Subcutaneous adipose tissue (tissue), 4 donors: Measurements from ENCODE around the gene DBNDD1. TPM values are rescaled to one million over a fixed set of nuclear protein-coding genes. Genes with fewer than 3 reads are reported as not detected.

Experiments
- total RNA-seq, 4 donors: library from RNA; depleted of rRNA; stranded (reverse); fragments of >200 nt; gene quantifications; one replicate each; pipeline ENCODE4 v1.1.0, GENCODE V29; 2016
- TF ChIP-seq, protein P1 (sequence below): fragments of 450-650 bp; IDR thresholded peaks from one replicate; pipeline ENCODE4 v1.5.1; 2016; ENCODE audit warnings: low read depth, mild to moderate bottlenecking, control low read depth, antibody characterized with exemption, moderate library complexity

Gene DBNDD1
- total RNA-seq, 4 donors from 2014 or later: 1.3 to 1.4 TPM; not detected in 2

DNA sequence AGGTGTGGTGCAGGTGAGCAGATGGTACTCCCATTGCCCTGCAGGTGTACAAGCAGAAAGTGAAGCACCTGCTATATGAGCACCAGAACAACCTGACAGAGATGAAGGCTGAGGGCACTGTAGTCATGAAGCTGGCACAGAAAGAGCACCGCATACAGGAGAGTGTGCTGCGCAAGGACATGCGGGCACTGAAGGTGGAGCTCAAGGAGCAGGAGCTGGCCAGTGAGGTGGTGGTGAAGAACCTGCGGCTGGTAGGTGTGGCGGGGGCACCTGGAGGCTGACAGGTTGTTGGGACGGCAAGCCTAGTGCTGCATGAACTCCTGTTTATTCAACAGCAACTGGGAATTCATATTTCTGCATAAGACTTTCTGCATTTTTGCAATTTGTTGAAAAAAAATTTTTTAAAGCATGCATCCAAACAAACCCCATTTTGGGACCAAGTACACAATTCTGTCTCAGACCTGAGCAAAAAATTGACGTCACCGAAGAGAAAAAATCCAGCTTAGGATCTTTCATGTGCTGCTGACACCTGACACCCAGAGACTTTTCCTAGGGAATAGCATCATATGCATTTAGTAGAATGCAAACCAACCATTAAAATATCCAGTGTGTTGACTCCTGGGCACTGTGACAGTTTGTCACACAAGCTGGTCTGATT is 13.5 kb upstream of the DBNDD1 start:
- TF ChIP-seq, protein P1, sequence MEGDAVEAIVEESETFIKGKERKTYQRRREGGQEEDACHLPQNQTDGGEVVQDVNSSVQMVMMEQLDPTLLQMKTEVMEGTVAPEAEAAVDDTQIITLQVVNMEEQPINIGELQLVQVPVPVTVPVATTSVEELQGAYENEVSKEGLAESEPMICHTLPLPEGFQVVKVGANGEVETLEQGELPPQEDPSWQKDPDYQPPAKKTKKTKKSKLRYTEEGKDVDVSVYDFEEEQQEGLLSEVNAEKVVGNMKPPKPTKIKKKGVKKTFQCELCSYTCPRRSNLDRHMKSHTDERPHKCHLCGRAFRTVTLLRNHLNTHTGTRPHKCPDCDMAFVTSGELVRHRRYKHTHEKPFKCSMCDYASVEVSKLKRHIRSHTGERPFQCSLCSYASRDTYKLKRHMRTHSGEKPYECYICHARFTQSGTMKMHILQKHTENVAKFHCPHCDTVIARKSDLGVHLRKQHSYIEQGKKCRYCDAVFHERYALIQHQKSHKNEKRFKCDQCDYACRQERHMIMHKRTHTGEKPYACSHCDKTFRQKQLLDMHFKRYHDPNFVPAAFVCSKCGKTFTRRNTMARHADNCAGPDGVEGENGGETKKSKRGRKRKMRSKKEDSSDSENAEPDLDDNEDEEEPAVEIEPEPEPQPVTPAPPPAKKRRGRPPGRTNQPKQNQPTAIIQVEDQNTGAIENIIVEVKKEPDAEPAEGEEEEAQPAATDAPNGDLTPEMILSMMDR: no peak

DNA sequence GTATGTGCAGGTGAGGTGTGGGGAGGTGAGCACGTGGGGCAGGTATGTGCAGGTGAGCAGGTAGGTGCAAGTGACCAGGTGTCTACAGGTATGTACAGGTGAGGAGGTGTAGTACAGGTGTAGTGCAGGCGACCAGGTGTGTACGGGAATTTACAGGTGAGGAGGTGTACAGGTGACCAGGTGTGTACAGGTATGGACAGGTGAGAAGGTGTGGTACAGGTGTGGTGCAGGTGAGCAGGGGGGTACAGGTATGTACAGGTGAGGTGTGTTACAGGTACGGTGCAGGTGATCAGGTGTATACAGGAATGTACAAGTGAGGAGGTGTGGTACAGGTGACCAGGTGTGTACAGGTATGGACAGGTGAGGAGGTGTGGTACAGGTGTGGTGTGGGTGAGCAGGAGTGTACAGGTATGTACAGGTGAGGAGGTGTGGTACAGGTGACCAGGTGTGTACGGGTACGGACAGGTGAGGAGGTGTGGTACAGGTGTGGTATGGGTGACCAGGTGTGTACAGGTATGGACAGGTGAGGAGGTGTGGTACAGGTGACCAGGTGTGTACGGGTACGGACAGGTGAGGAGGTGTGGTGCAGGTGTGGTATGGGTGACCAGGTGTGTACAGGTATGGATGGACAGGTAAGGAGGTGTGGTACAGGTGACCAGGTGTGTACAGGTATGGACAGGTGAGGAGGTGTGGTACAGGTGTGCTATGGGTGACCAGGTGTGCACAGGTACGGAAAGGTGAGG is 12.8 kb upstream of the DBNDD1 start:
- TF ChIP-seq, protein P1: no peak

DNA sequence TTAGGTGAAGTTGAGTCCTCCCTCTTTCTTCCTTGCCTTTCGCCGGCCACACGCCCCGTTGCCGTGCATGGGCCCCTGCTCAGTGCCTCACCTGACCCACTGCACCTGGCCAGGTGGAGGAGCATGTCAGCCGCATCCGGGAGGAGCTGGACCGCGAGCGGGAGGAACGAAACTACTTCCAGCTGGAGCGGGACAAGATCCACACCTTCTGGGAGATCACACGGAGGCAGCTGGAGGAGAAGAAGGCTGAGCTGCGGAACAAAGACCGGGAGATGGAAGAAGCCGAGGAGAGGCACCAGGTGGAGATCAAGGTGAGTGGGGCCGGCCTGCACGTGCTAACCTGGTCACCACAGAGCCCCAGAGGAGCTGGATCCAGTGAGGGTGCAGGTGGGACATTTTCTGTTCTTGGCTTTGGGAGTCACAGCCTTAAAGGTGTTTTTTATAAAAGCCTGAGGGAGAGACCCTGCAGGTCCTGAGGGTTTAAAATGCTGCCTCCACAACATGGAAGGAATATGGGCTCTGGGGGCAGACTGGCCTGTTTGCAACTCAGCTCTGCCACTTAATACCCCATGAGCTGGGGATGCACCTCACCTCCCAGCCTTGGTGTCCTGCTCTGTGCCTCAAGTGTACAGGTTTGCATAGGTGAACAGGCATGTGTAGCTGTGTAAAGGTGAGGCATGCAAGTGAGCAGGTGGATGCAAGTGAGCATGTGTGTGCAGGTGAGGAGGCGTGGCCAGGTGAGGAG is 12.1 kb upstream of the DBNDD1 start:
- TF ChIP-seq, protein P1: no peak

DNA sequence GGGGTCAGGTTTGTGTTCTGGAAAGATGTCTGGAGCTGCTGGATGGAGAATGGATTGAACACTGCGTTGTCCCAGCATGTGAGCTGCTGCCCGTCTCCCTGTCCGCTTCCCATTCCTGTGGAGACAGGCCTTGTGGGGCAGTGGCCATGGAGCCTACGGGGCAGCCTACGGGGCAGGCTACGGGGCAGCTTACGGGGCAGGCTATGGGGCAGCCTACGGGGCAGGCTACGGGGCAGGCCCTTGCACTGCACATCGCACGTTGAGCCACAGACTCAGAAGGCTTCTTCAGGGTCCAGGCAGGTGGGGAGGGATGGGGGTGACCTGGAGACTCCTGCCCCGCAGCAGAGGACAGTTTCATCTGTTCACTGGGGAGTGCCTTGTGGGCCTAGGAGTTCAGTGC is 9.7 kb upstream of the DBNDD1 start:
- TF ChIP-seq, protein P1: no peak

DNA sequence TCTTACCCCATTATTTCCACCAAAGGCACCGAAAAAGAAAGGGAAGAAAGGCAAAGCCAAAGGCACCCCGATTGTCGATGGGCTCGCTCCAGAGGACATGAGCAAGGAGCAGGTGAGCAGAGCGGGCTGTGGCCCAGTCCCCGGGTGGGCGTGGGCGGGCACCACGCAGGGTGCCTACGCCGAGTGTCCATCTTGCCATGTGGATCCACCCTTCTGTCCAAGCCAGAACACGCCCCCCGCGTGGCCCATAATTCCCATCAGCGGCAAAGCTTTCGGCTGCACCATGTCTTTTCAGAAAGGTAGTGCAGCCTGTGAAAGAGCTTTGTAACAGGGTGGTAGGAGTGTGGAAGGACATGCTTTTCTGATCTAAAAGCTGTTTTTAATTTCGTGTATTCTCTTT is 8.4 kb upstream of the DBNDD1 start:
- TF ChIP-seq, protein P1: no peak

DNA sequence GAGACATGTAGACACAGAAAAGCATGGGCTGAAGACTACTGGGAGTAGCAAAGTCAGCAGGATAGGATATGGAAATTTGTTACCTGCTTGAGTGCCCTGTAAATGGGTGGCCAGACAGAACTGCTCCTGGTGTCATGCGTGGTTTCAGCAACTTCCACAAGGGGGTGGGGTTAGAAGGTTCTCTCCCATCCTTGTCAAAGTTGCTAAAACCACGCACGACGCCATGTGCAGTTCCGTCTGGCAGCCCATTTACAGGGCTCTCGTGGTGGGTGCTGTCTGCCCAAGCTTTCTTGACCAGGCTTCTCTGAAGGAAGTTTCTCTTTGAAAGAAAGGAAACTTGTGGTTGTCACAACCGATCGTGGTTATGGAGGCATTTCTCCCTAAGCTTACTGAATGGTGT is 6.9 kb upstream of the DBNDD1 start:
- TF ChIP-seq, protein P1: no peak

DNA sequence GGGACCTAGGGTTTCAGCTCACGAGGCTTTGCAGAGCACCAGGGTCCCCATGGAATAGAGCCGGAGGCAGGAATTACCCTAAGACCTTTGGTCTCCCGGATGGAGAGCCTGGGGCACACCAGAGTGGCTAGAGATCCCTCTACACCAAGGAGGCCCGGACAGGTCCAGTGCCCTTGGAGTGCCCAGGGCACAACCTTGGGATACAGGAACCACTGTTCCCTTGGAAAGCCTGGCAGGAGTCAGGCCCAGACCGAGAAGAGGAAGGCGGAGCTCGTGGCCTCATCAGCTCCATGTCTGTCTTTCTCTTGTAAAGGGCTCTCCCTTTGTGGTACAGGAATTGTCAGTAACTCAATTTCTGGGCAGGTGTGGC is 3.8 kb upstream of the DBNDD1 start:
- TF ChIP-seq, protein P1: no peak
